HG03139 (cell line): ENCODE measurements around the gene CCDC60.
"Not testable (repeated sequence)": the region's sequence is repeated elsewhere in the genome, so short reads cannot be mapped to it uniquely, and the experiment has no call there.

Experiments
- ATAC-seq: cut with Tn5 transposase; IDR thresholded peaks from one replicate; pipeline ENCODE4 v1.9.1; 2021; ENCODE audit not compliant: unreplicated experiment

Gene CCDC60

GRCh38 chr12:119328111-119328510 is 6.4 kb upstream of the CCDC60 start:
- no peak for ATAC-seq

GRCh38 chr12:119338593-119339363 is 4.2 kb downstream of the CCDC60 start:
- no peak for ATAC-seq

- ATAC-seq, result no peak
Observed at GRCh38 chr12:119340578-119340977, 6.0 kb downstream of the CCDC60 start.

GRCh38 chr12:119341020-119341419 is 6.5 kb downstream of the CCDC60 start:
- no peak for ATAC-seq

- ATAC-seq, result no peak
Observed at GRCh38 chr12:119341988-119342387, 7.5 kb downstream of the CCDC60 start.

GRCh38 chr12:119343130-119343529 is 8.6 kb downstream of the CCDC60 start:
- no peak for ATAC-seq

GRCh38 chr12:119354172-119354571 is 19.6 kb downstream of the CCDC60 start:
- ATAC-seq, result no peak

- not testable (repeated sequence) for ATAC-seq
Observed at GRCh38 chr12:119360366-119360765, 25.8 kb downstream of the CCDC60 start.

- ATAC-seq, result no peak
Observed at GRCh38 chr12:119363037-119363436, 28.5 kb downstream of the CCDC60 start.

- ATAC-seq, result no peak
Observed at GRCh38 chr12:119363490-119363889, 29.0 kb downstream of the CCDC60 start.

- no peak for ATAC-seq
Observed at GRCh38 chr12:119365451-119365850, 30.9 kb downstream of the CCDC60 start.

- ATAC-seq, result no peak
Observed at GRCh38 chr12:119366007-119366406, 31.5 kb downstream of the CCDC60 start.

GRCh38 chr12:119369161-119369560 is 34.6 kb downstream of the CCDC60 start:
- ATAC-seq, result no peak

GRCh38 chr12:119369907-119370546 is 35.5 kb downstream of the CCDC60 start:
- ATAC-seq, result no peak

GRCh38 chr12:119372540-119372939 is 38.0 kb downstream of the CCDC60 start:
- no peak for ATAC-seq

- ATAC-seq, result no peak
Observed at GRCh38 chr12:119373001-119373400, 38.5 kb downstream of the CCDC60 start.

- ATAC-seq, result no peak
Observed at GRCh38 chr12:119373666-119374065, 39.1 kb downstream of the CCDC60 start.

GRCh38 chr12:119374635-119375034 is 40.1 kb downstream of the CCDC60 start:
- ATAC-seq, result no peak

GRCh38 chr12:119375075-119375882 is 40.8 kb downstream of the CCDC60 start:
- no peak for ATAC-seq

- no peak for ATAC-seq
Observed at GRCh38 chr12:119375883-119376190, 41.3 kb downstream of the CCDC60 start.

GRCh38 chr12:119378903-119379302 is 44.4 kb downstream of the CCDC60 start:
- ATAC-seq, result no peak
